Sciatic nerve (tissue), 2 donors: ENCODE measurements around the gene PLCB2. TPM values are rescaled to one million over a fixed set of nuclear protein-coding genes. Genes with fewer than 3 reads are reported as not detected.

ENCODE experiments used
- ATAC-seq: fragments of 200-7000 bp; cut with Tn5 transposase; one replicate; pipeline ENCODE4 v1.9.1; 2020; ENCODE audit warnings: mild to moderate bottlenecking, moderate library complexity
- DNase-seq: peaks from one replicate; pipeline ENCODE4 v3.0.0-alpha.2; 2020; ENCODE audit warnings: low spot score
- intact Hi-C: fragments of 100-400 bp; cut with DNase I; formaldehyde crosslinking; loops from one replicate; pipeline ENCODE4 v1.14.2; 2022
- total RNA-seq: library from RNA; stranded (reverse); fragmentation: NEBNext Ultra II Directional; extraction: Animal tissue kit (Norgen Biotek cat#: 25700); gene quantifications from one replicate; pipeline ENCODE4 v1.2.1, GENCODE V29; 2021
- donor health status: DM: no; HTN: no; CAD: no.
- donor health status: DM: no; HTN: no; CAD: no.

The PLCB2 gene
- total RNA-seq, 1 donor from 2014 or later, result 43.4 TPM

DNA sequence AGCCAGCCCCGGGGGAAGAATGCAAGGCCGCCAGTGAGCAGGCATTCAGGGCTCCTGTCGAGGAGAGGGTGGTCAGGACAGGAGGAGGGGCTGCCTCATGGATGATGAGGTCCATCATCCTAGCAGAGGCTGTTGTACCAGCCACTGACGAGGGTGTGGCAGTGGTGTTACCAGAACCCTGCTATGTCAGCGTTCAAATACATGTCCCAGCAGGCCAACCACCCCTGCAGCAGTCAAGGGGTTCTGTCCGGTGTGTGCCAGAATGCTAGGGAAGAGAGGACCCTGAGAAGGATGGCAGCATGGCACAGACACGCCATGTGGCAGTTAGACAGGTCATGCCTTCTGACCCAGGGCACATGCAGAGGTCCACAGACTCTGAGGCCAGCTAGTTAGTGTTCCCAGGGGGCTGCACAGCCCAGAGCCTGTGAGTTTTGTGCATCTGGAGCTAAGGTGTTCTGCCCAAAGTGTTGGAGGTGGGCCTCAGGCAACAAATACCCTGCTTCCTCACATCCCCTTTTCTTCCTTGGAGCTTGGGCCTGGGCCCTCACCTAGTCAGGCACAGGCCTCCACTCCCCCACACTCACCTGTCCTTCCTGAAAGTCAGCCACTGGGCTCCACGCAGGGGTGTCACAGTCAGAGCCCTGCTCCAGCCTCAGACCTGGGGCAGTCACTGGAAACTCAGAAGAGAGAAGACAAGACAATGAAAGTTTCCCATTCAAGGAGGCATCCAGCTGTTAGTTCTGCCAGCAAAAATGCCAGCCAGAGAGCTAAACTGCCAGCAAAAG lies 61.0 kb downstream of the PLCB2 start:
- ATAC-seq (no peak), DNase-seq (peak; percentile 41)
- intact Hi-C loops, result no loop called here

DNA sequence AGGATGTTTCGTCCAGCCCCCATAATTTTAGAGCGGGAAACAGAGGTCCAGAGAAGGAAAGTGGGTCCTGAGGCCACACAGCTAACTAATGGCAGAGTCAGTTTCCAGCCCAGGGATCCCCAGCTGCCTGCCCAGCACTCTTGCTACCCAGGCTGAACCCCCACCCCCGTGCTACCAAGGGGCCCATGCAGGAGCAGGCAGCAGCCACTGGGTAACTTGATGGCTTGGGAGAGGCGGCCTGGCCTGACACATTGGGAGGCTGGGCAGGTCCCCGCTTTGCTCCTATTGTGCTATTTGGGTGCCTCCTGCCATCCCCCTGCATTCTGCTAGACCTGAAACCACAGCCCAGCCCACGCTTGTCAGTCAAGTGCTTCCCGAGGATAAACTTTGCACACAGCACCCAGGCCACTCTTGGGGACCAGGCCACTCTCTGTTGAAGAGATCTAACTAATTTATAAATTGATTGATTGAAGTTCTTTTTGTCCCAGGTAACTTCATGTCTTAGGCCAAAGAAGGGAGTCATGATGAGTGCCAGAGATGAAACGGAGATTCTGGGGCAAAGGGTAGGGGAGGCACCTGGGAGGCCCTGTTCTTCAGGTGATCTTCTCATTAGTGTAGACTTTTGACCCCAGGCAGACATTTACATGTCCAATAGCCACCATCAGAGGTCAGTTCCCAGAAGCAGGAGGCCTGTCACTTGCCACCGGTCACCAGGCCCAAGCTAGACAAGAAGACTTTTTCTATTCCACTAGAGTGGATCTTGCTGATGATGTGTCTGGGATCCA lies 61.9 kb downstream of the PLCB2 start:
- DNase-seq, result peak; percentile 31
- no peak for ATAC-seq
- intact Hi-C loops, result no loop called here

DNA sequence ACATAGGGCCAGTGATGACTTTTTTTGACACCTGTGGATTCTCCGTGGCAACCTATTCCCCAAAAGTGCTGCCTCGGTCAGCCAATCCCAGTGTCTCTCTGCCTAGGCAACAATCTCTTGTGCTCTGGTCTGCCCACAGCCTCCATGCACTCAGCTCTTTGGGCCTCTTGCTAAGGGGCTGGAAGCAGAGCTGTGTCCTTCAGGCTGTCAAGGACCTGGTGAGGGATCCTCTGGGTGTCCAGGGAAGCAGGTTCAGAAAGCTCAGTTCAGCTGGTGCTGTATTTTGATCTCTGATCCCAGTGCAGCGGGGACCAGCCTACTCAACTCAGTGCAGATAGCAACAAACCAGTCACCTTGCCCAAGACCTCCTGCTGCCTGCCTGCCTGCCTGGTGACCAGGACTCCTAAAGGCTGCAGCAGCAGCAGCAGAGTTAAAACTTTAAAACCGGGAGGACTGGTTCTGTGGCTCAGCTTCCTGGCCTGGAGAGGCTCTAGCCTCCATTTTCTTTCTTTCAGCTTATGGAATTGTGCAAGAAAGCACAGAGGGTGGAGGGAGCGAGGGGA lies 62.7 kb downstream of the PLCB2 start:
- ATAC-seq (no peak), DNase-seq (peak; percentile 28)
- intact Hi-C loops, result no loop called here

DNA sequence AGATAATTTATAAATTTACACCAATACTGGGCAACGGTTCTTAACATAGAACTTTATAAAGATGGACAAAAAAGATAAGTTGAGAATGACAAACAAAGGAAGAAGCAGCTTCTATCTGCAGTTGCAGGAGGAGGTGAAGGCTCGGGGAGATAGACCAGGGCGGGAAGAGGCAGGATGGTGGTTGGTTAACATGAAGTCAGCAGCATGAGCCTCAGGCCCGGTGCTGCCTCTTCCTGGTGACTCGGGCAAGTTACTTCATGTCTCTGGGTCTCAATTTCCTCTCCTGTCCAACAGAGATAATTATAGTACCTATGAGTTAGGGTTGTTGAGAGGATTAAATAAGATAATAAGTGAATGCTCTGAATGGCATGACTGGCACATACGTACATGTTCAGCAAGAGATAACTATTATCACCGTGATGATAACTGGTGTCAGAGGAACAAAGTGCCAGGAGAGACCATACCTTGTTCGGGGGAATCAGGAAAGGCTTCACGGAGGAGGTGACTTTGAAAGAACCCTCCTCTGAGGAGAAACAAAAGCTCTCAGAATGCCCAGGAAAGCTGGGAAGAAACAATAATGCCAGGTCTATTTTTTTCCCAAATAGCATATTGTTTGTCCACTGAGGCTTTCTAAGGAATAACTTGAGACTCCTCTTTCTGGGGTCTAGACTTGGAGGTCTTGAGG lies 64.5 kb downstream of the PLCB2 start:
- ATAC-seq (no peak), DNase-seq (peak; percentile 15)
- intact Hi-C loops, result no loop called here

DNA sequence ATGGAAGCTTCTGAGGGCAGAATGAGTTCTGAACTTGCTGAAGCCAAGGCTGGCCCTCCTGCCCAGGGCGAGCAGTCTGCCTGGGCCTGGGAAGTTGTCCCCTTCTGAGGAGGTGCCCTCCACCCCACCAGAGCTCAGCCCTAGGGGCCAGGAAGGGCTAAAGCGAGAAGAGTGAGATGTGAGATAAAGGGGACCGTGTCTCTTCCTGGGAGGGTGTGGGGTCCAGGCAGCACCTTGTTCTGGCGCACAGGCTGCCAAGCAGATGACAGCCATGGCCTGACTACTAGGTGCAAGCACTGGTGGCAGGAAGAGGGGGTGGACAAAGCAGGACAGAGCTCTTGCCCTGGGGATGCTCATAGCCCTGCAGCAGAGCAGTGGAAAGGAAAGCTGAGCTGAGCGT lies 65.1 kb downstream of the PLCB2 start:
- DNase-seq (peak; percentile 21), ATAC-seq (no peak)
- intact Hi-C loops, result no loop called here

DNA sequence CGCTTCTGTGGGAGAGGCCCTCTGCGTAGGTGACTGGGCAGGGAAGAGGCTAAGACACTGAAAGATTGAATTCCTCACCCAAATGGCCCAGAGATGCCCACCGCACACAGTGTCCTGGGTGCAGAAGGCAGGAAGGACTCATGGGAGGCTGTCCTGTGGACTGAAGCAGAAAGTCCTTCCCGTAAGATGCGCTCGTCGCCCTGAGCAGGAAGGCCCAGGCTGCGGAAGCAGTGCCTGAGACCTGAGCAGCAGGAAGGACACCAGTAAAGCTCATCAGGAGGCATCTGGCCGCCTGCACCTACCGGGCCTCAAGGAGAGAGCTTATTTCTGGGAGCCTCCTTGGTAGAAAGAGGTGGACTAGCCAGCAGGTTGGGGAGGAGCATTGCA lies 65.5 kb downstream of the PLCB2 start:
- intact Hi-C loops, result no loop called here
- ATAC-seq (no peak), DNase-seq (peak; percentile 17)

DNA sequence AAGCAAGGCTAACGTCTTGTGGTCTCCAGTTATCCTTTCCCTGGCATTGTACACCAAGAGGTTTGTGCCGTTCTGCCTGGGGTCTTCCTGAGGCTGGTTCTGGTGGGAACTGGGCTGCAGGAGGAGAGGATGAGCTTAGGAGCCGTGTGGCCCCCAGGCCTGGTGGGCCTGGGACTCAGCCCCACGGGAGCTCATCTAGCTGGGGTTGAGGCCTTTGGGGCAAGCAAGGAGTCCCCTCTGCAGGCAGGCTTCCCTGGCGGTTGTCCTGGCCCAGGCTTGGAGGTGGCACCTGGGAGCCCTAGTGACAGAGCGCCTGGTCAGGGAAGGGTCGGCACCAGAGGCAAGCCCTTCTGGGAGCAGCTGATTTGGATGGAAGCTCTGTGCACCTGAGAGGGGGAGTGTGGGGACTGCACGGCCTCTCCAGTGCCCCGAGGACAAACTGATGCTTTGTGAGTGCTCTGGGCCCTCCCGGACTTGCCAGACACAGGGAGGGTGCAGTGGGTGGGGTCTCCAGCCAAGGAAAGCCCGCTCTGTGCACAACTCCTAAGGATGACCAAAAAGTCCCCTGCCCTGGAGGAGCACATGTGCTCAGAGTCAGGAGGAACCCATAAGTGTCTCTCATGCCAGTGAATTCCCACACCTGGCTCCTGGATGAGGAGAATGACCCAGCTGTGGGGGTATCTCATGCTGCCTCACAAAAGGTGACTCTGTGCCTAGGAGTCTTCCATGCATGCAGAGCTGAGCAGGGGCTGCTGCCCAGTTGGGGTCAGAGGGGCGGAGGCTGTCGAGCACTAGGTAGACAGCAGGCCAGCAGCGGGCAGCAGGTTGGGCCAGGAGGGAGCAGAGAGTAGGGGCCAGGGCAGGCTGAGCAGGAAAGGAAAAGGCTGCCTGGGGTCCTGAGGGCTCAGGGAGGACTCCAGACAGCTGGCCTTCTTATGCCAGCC lies 66.2 kb downstream of the PLCB2 start:
- ATAC-seq (no peak), DNase-seq (peak; percentile 32)
- intact Hi-C loops, result no loop called here

DNA sequence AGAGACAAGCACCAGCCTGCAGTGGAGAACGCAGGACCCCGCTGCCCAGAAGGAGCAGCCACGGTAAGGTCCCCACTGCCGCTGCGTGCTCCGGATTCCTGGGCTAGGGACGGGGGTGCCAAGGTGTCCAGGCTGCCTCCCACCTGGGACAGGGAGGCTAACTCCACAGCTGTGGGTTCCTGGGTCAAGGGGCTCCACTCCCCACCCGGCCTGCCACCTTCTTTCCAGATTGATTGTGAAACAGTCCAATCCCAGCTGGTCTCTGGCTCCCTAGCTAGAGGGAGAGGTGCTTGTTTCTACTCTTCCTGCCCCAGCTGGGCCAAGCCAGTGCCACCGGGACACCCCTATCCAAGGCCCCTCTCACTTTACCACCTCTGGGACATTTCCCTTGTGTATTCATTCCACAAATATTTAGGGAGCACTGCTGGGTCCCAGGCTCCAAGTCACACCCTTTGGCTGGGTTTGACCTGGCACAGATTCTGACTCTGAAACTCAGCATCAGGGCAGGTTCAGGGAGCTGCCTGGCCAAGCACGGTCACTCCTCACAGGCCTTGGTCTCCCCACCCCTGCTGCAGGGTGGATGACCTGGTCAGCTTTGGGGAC lies 67.0 kb downstream of the PLCB2 start:
- ATAC-seq, result no peak
- intact Hi-C loops, result no loop called here
- DNase-seq, result peak; percentile 50

DNA sequence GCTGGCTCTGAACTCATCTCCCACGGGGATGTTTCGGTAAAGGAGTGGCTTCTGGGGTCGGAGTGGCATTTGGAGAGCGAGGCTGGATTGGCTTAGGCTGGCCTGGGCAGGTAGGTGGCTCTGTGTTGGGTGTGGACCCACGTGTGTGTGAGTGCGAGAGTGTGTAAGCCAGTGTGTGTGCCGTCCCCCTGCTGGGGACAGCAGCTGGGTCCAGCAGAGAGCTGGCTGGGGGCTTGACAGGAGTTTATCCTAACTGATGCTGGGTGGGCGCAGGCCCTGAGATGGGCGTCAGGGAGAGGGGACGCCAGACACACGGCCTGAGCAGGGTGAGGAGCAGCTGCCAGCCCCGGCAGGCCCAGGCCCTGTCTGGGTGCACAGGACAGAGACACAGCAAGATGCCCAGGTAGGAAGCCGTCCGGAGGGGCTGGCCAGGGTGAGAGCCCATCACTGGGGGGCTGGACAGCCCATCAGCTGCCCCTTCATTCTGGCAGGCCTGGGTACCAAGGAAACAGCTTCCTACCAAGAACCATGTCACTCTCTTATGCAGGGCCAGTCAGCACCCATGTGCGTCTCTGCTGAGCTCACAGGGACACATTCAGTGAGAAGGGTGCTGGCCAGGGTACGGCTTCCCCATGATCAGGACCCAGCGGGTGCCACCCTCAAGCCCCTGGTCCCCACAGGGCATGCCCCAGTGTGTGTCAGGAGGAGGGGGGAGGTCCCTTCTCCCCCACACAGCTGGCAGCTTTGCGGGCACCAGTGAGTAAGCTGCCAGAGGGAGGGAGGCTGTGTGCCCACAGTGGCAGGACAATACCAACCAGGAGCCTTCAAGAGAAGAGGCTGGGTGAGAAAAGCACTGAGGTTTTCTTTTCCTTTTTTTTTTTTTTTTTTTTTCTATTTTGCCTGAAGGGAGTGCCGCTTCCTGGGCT lies 67.8 kb downstream of the PLCB2 start:
- peak; percentile 20 for ATAC-seq
- intact Hi-C loops, result no loop called here
- no peak for DNase-seq

DNA sequence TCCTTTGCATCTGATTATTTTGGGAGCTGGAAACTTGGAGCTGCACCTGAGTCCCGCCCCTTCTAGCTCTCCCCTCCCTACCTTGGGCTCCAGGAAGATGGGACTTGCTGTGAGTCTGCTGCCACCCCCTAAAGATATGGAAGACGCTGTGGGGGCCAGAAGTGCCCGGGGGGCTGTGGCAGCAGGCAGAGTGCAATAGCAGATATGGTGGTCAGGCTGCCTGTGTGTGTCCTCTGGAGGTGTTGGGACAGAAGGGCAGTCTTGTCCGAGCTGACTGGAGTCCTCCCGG lies 68.4 kb downstream of the PLCB2 start:
- intact Hi-C loops, result no loop called here
- DNase-seq (no peak), ATAC-seq (no peak)

DNA sequence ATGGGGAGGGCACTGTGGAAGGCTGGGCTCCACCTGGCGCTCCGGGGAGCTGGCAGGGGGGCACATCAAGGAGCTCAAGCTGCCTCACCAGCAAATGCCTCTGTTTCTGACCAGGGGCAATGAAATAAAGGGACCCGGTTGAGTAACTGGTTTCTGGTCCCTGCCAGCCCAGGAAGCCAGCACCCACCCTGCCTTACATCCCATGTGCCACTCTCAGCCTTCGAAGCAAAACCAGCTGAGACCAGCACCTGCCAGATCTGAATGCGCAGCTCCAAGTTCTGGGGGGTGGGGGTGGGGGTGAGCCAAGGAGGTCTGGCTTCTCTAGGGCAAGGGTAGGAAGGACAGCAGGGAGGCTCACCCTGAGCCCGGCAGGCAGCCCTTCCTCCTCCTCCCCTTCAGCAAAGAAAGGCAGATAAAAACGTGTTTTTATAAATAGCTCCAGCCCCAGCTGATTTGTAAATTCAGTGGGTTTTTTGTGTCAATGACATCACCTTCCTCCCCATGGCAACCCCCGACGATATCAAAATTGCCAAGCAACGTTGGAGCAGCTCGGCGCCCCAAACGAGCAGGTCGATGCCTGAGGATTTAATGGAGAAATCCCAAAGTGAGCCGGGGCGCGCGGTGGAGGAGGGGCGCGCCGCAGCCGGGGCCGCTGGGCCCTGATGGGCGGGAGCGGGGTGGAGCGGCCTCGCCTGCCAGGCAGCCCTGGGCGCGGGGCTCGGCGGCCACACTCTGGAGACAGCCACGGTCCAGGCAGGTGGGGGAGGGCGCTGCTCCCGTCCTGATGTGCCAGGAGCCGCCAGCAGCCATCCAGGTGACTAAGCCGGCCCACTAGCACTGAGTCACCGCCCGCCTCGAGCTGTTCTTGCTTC lies 69.0 kb downstream of the PLCB2 start, which contains the start of gene PAK6:
TSS of gene PAK6 (plus strand) at position 532 of the 872 bp plus-strand sequence. CDS start 25,723 bp downstream, outside the sequence.
- ATAC-seq (peak; percentile 51), DNase-seq (peak; percentile 56)
- intact Hi-C loops, result no loop called here

Other genes with a start within 250 kb of the PLCB2 start
- 15.0 TPM for gene BMF, start 199.1 kb downstream of the PLCB2 start, total RNA-seq
- gene BUB1B, start 146.9 kb downstream of the PLCB2 start, total RNA-seq, result 0.67 TPM
- 0.31 TPM for gene PAK6, start 68.9 kb downstream of the PLCB2 start, total RNA-seq
- not detected for gene ANKRD63, start 24.9 kb downstream of the PLCB2 start, total RNA-seq
- 25.5 TPM for gene INAFM2, start 15.8 kb upstream of the PLCB2 start, total RNA-seq
- gene CCDC9B, start 33.0 kb upstream of the PLCB2 start, total RNA-seq, result 37.8 TPM
- not detected for gene PHGR1, start 43.1 kb upstream of the PLCB2 start, total RNA-seq
- gene DISP2, start 50.3 kb upstream of the PLCB2 start, total RNA-seq, result 2.1 TPM
- gene KNSTRN, start 74.8 kb upstream of the PLCB2 start, total RNA-seq, result 6.4 TPM
- gene IVD, start 97.9 kb upstream of the PLCB2 start, total RNA-seq, result 67.8 TPM
- 17.2 TPM for gene BAHD1, start 133.0 kb upstream of the PLCB2 start, total RNA-seq
- gene CHST14, start 163.0 kb upstream of the PLCB2 start, total RNA-seq, result 13.5 TPM